Stimulated activated CD8-positive, alpha-beta memory T cell treated with anti-CD3 and anti-CD28 coated beads, Interleukin-7, amount 100 ng/mL, for 1 hour (primary cell): ENCODE data around the gene DTYMK.

Experiments
- DNase-seq, 2 donors: peaks; one replicate each; pipeline ENCODE4 v3.0.0-alpha.2; 2020; ENCODE audit warnings: low read depth in 2 of 2

The DTYMK gene

GRCh38 chr2:241649404-241649803 is 37.2 kb downstream of the DTYMK start:
- no peak for DNase-seq

DNA sequence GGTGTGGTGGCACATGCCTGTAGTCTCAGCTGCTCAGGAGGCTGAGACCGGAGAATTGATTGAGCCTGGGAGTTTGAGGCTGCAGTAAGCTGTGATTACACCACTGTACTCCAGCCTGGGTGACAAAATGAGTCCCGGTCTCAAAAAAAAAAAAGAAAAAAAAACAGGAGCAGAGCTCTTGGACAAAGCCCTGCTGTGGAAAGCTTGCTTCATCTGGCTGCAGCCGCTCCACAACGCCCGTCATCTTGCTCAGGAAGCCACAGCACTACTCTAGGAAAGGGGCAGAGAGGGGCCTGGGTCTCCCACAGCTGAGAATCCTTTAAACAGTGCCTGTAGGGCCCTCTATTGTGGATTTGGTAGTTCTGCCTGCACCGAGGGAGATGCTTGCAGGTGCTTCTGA is 38.2 kb downstream of the DTYMK start:
- DNase-seq, result no peak

GRCh38 chr2:241645915-241646645 is 40.5 kb downstream of the DTYMK start:
- DNase-seq, result no peak

- no peak for DNase-seq
These were observed 41.3 kb downstream of the DTYMK start for GRCh38 chr2:241645056-241645914.

- no peak for DNase-seq
These were observed 45.0 kb downstream of the DTYMK start for GRCh38 chr2:241641631-241642030.

- DNase-seq, result no peak
These were observed 46.3 kb downstream of the DTYMK start for GRCh38 chr2:241640165-241640795.

DNA sequence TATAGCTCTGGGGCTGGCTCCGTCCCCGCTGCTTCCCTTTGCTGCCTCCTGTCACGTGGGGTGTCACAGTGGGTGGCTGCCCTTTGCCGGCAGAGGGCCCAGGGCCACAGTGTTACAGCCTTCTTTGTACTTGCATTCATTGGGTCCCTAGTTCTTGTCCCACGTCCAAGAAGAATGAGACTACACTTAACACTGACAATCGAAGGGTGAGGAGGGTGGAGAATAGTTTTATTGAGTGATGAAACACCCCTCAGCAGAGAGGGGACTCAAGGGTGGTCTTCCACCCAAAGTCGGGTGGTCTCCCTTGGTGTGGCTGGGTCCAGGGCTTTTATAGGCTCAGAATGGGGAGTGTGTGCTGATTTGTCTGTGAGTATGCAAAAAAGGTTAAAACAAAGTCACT is 47.2 kb downstream of the DTYMK start:
- no peak for DNase-seq

- DNase-seq, result no peak
These were observed 47.7 kb downstream of the DTYMK start for GRCh38 chr2:241638940-241639339.

- DNase-seq, result no peak
These were observed 48.6 kb downstream of the DTYMK start for GRCh38 chr2:241637795-241638660.

GRCh38 chr2:241637018-241637794 is 49.4 kb downstream of the DTYMK start, which contains the start of the genes ATG4B and THAP4:
ATG4B (plus strand) TSS chr2:241637693; CDS start chr2:241637715, 22 bp downstream.
THAP4 (minus strand) TSS chr2:241637158; CDS start chr2:241637017, 141 bp downstream.
- DNase-seq, result peak; percentile 49 to 57

DNA sequence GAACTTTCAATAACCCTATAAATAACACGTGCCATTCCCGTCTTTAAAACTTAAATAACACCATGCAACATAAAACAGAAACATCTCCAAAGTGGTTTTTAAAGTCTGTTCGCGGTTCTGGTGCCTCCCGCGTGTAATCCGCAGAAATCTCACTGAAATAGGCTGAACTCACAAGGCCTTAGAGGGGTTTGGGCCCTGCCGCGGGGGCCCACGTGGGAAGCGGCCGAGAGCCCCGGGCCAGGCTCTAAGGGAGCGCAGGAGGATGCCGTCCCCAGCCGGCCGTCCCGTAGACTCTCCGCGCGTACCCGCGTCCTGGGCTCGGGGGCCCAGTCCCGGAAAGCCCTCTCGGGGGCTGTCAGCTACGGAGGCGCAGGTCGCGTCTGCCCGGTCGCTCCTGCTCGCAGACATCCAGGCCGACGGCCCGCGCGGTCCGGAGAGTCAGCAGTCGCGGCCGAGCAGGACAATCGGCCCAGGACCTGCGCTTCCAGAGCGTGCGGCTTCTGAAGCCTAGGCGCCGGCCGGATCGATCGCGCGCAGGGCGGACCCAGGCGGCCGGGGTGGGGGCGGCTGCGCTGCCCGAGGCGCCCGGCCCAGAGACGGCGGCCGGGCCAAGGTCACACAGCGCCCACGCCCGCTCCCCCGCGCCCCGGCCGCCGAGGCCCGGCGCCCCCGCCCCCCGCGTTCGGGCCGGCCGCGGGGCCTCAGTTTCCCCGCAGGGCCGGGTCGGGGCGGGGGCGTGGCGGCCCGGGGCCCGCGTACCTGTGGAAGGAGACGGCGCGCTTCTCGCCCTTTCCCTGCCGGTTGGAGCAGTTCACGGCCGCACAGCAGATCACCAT is 50.2 kb downstream of the DTYMK start:
- no peak for DNase-seq

DNA sequence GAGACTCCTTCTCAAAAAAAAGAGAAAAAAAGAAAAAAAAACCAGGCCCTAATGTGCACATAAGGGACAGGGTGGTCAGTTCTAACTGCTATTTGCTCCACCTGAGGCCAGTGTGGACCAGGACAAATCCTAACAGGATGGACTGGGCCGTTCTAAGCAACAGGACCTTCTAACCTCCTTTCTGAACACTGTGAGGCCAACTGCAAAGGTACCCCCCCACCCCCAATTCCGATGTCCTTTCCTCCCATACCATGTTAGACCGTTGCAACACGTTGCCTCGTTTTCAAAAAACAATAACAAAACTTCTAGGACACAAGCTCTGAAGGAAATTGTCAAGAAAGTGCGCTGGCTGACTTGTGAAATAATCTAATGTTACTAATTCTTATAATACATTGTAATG is 50.9 kb downstream of the DTYMK start:
- DNase-seq, result no peak

DNA sequence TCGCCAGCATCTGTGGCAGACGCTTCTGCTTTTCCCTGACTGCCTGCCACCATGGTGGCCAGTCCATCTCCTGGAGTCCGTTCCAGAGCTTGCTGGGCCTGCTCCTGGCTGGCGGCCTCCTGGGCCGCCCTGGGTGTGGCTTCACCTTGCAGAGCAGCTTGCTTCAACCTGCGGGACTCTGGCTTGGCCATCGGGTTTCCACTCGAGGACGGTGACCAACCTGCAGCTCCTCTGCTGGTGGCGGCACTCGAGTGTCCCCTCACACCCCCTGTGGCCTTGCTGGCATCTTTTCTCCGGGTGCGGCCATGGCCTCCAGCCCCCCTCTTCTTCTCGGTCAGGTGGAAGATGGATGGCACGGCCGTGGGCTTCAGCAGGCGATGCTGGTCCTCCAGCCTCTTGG is 53.1 kb downstream of the DTYMK start:
- DNase-seq, result no peak

- no peak for DNase-seq
These were observed 53.9 kb downstream of the DTYMK start for GRCh38 chr2:241632478-241633325.

DNA sequence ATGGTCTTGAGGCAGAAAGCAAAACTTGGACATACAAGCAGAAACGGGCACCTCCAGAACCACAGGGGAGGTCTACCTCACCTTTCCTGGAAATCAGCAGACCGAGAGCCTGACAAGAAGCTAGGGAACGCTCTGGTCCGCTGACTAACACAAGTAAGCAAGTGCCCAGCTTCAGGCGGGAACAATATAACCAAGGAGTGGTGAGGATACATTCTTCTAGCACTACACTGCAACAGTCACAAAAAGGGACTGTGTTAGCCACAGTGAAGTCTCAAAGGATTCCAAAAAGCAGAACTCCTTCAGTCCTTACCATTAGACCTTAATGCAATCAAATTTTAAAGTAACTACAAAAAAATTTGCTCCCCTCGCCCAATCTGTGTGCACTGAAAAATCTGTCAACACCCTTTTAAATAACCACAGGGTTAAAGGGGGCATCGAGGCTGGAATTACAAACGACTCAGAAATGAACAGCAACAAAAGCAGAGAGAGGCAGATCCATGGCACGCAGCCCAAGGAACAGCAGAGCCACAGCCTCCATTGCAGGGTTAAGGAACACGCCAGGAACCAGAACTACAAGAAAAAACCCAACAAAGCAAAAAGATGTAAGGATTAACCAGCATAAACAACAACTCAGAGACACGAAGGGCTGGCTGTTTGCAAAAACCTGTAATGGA is 56.7 kb downstream of the DTYMK start:
- no peak for DNase-seq

DNA sequence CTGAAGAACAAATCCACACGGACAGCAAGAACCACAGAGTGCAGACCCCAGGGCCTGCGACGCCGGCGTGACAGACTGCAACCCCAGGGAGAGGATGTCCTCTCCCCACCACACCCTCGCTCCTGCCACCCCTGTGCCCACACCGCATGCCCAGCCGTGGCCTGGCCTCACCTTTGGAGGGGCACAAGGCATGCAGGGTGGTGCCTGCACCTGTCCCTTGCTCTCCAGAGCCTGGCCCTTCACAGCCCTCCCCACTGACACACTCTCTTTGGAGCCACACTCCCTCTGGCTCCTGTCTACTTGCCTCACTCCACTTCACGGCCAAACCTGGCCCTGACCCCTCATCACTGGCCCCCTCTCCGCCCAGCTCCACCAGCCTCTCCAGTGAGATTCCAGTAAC is 58.9 kb downstream of the DTYMK start:
- DNase-seq, result no peak
